NCI-H146 (cell line): ENCODE results near the gene PREX1.

Source experiments
- DNase-seq: peaks from one replicate; lab custom pipeline; 2025; lab: John Stamatoyannopoulos, UW

The PREX1 gene

GRCh38 chr20:48656661-48657211 is 171.1 kb downstream of the PREX1 start:
- no peak for DNase-seq

DNA sequence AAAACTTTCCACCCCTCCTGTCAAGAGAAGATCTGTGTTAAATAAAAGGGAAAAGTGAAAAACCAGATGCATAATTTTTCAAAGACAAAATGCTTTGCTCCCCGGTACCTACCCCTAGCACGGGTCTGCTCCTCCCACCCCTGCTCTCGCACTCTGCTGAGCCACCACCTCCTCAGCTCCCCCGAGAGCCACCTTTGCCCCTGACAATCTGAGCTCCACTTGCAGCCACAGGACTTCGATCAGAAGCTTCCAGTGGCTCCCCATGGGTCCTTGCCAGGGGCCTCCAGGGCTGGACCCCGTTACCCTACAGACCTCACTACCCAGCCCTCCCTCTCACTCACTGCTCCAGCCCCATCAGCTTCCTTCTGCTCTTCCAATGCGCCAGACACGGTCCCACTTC is 171.7 kb downstream of the PREX1 start:
- DNase-seq = no peak

DNA sequence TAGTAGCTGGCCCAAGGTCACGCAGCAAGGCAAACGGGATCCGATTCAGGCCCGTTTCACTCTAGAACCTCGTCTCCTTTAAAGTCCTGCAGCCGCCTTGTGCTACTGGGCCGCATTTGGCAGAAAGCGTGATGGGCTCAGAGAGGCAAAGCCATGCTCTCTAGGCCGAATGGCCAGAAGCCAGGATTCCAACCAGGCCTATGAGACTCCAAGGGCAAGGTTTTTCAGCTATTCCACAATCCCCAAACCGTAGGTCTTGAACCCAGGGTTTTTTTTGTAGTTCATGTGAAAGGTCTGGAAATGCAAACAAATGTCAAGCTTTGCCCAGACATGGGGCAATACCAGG is 174.1 kb downstream of the PREX1 start:
- DNase-seq = no peak

DNA sequence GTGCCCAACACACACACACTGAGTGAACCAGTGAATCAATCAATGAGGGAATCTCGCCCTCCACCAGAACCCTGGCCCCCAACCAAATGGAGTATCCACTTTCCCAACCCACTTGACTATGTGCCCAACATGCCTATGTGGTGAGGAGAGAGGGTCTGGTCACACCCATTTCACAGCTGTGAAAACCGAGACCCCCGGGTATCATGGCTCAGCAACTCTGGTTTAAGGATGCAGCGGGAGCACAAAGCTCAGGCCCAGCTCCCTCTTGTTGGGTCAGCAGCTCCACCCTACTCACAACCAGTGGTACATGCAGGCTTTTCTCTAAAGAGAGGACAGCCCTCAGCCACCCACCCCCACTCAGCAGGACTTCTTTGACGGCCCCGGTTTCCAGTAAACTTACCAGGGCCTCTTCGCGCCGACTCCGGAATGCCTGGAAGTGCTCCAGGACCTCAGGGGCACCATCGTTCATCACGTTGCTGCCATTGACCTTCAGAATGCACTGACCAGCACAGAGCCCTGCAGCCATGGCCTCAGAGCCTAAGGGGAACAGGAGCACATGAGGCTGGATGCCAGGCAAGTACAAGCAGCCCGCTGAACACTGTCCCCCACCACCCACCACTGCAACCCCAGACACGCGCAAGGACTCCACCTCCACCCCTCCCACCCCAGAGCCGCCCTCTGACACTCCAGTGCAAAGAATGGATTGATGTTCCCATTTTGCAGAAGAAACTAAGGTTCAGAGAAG is 174.7 kb downstream of the PREX1 start:
- DNase-seq = no peak

DNA sequence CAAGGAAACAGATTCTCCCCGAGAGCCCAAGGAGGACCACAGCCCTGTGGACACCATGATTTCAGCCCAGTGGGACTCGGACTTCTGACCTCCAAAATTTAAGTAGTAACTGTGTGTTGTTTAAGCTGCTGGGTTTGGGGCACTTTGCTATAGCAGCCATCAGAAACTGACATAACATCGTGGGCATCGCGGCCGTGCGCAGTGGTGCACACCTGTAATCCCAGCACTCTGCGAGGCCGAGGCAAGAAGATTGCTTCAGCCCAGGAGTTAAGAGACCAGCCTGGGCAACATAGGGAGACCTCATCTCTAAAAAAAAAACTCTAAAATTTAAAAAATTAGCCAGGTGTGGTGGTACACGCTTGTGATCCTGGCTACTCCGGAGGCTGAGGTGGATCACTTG is 175.8 kb downstream of the PREX1 start:
- no peak for DNase-seq

GRCh38 chr20:48651271-48651670 is 176.5 kb downstream of the PREX1 start:
- no peak for DNase-seq

DNA sequence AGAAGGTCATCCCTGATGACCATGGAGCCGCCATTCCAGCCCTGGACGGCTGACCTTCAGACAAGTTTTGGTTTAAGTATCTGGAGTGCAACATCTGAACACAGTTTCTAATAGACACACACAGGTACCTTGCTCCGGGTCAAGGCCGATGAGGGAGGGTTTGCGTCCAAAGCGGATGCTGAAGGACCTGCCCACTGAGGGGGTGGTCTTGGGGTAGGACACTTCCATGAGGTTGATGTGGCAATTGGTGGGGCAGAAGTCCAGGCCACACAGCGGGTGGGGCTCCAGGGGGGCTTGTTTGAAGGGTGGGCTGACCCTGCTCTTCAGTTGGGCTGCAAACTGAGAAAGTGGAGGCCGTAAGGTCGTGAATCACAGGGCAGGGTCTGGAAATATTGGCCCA is 177.9 kb downstream of the PREX1 start:
- DNase-seq = no peak

- DNase-seq = no peak
Observed at GRCh38 chr20:48649104-48649626, 178.6 kb downstream of the PREX1 start.

- DNase-seq = no peak
Observed at GRCh38 chr20:48648482-48649051, 179.2 kb downstream of the PREX1 start.

GRCh38 chr20:48647858-48648257 is 179.9 kb downstream of the PREX1 start:
- no peak for DNase-seq

DNA sequence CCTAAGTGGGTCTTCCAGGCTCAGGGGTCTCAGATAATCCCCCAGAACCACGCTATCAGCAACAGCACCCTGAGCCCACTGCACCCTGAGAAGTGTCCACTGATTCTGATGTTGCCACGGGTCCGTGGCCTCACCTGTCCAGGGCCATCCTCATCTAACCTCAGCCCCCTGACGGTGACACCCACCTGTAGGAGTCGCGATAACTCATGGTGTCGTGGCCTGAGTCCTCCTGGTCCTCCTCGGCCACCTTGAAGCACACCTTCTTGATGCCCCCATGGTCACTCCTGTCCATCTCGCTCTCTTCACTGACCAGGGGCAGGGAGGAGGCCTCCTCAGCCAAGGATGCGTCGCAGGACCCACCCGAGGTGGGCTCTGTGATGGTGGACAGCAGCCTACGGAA is 182.1 kb downstream of the PREX1 start:
- DNase-seq = no peak

DNA sequence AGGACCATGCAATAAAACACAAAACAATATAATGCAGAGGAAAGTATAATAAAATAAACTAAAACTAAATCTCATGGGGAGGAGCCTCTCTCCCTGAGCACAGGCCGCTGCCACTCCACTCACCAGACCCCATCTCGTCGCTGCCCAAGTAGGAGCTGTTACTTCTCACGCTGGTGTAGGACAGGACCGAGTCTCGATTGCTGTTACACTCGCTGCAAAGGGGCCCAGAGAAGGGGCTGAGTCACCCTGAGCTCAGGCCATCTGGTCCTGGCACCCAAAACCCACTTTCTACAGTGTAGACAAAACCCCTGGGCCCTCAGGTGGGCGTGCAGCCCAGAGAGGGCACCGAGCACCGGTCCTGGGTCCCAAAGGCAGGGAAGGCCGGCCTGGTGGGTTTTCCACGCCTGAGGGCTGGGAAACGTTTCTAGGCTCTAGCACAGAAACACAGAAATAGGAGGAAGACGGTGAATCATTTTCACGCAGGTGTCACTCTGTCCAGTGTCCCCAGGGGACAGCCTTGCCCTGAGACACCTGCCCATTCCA is 183.4 kb downstream of the PREX1 start:
- no peak for DNase-seq

DNA sequence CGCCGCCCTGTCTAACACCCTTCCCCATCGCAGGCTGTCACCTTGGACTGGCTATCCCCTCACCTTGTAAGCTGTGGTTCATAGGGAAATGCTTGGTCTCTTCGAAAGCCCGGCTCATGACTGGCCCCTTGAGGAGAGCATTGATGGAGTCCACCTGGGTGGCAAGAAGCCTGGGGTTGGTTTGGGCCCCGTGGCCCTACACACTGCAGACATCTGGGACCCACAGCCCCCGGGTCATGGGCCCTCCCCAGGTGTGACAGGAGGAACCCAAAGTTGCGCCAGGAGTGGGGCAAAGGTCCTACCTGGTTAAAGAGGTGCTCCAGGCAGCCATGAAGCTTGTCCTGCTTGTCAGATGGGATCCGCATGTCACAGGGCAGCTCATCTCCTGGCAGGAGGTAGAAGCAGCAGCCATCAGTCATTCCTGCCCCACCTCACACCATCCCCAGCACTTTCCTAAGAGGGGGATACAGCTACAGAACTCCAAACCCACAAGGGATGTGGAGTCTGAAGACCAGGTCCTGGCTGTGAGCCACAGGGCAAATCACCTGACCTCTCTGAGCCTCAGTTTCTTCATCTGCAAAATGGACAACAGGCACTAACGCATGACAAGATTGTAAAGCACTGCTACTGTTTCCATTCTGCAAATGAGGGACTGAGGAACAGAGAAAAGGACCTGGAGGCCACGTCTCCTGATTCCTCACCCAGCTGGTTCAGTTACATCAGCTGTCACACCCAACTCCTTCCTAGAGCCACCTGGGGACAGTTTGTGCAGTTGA is 185.5 kb downstream of the PREX1 start:
- no peak for DNase-seq

DNA sequence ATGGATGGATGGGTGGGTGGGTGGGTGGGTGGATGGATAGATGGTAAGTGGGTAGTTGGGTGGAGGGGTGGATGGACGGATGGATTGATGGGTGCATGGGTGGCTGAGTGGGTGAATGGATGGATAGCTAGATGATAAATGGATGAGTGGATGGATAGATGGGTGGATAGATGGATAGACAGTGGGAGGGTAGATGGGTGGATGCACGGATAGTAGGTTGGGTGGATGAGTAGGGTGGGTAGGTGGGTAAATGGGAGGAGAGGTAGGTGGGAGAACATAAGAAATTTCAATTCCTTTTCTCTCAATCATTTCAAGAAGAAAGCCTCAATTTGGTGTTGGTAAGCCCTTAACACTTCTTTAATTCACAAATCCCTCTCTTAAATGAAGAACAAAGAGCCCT is 186.9 kb downstream of the PREX1 start:
- DNase-seq = no peak

- DNase-seq = no peak
Observed at GRCh38 chr20:48639899-48640298, 187.9 kb downstream of the PREX1 start.

- DNase-seq = no peak
Observed at GRCh38 chr20:48638546-48638945, 189.3 kb downstream of the PREX1 start.

DNA sequence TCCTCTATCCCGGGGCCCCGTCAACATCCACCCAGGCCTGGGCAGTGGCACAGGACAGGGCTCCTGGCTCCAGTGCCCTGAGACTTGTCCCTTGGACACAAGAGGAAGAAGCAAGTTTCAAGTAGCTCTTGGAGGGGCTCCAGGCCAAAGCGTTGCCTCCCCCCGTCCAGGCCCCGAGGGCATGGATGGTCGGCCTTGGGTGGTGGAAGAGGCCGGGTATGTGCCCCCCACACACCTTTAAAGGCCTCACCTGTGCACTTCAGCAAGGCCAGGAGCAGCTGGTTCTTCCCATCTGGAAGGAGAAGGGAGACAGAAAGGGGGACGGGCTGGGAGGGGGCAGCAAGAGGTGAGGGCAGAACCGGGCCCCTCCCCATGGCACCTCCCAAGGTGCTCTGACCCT is 190.3 kb downstream of the PREX1 start:
- no peak for DNase-seq

DNA sequence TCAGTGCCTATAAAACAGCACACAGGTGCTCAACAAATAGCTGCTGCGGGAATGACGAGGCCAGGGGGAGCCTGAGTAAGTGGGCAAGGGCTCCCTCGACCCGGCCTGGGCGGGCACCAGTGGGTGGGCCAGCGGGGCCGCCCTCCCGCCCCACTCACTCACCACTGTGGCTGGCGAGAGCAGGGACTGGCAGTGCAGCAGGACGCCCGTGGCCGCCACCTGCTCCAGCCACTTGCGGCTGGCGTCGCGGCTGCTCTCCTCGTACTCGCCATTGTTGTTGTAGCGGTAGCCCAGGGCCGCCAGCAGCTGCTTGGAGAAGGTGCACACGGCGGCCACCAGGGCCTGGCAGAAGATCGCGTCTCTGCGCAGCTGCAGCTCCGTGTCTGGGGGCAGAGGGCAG is 191.5 kb downstream of the PREX1 start:
- no peak for DNase-seq

- peak; percentile 54 for DNase-seq
Observed at GRCh38 chr20:48635791-48636267, 192.0 kb downstream of the PREX1 start.

DNA sequence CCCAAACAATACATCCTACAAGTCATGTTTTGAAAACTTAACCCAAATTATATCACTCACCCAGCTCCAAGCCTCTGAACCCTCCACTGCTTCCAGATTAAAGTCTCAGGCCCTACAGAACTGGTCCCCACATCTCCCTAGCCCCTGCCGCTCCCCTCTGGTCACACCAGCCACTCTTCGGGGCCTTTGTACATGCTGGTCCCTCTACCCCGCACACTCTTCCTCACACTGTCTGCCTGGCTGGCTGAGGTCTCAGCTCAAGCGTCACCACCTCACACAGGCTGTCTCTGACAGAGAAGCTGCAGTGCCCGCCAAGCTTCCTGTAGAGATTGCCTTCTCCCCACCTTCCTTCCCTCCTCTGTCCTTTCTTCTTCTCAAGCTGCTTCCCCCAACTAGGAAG is 192.4 kb downstream of the PREX1 start:
- no peak for DNase-seq

GRCh38 chr20:48634641-48635040 is 193.2 kb downstream of the PREX1 start:
- no peak for DNase-seq

DNA sequence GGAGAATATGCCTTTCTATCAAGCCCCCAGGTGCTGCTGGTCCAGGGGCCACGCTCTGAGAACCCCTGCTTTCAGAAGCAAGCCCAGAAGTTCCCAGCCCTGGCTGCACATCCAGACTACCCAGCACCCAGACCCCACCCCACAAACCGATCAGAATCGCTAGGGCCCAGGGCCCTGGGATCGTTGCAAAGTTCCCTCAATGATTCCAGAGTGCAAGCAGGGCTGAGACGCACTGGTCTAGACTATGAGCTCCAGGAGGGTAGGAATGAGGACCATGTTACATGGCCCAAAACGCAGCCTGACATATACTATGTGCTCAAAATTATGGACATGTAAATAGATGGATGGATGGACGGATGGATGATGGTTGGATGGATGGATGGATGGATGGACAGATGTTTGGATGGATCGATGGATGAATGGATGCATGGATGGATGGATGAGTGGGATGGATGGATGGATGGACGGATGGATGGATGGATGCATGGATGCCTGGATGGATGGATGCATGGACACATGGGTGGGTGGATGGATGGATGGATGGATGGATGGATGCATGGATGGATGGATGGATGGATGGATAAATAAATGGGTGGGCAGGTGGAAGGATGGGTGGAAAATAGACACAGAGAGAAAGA is 194.1 kb downstream of the PREX1 start:
- DNase-seq = no peak
